Measurements from ENCODE around the gene RWDD3. TPM values are rescaled to one million over a fixed set of nuclear protein-coding genes. Genes with fewer than 3 reads are reported as not detected.

The RWDD3 gene
- polyA plus RNA-seq, 1 donor: 33.4 TPM

DNA sequence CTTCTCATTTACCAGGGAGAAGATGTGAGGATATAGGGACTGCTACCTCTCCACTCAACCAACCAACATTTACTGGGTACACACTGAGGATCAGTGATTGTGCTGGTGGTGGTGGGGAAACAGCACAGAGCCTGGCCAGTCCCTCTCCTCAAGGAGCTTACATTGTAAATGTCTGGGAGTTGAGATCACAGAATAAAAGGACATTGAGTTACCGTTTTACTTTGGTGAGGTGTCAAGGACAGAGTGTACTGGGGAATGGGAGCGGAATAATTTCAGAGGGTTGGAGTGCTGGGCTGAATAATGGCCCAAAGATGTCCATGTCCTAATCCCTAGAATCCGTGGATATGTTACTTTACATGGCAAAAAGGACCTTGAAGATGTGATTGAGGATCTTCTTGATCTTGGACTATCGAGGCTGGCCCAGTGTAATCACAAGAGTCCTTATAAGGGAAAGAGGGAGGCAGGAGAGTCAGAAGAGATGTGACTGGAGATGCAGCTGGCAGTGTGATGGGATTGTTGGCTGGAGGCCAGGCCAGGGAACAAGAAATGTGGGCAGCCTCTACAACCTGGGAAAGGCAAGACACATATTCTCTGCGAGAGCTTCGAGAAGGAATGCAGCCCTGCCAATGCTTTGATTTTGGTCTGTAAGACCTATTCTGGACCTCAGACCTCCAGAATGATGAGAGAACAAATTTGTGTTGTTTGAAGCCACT is 26.6 kb upstream of the RWDD3 start:
- Histone ChIP-seq H3K9me3 (ENCODE audit: control insufficient read depth, low read depth, low read length) (no peaks in the 10 kb centered on the region), H3K36me3 (ENCODE audit: control insufficient read depth, insufficient read depth, low read length) (no peaks in the 10 kb centered on the region), H3K4me1 (ENCODE audit: control insufficient read depth, insufficient read depth, low read length) (no peaks in the 10 kb centered on the region), H3K4me3 (ENCODE audit: low read length) (no peak overlapping the region), H3K27me3 (ENCODE audit: control insufficient read depth, insufficient read depth, low read length) (no peaks in the 10 kb centered on the region), H3K27ac (ENCODE audit: low read length) (no peak overlapping the region)
- 77% methylated on average over 3 of the region's 6 CpGs for WGBS (ENCODE audit: insufficient coverage, low lambda C conversion rate)
- DNase-seq: no peak

DNA sequence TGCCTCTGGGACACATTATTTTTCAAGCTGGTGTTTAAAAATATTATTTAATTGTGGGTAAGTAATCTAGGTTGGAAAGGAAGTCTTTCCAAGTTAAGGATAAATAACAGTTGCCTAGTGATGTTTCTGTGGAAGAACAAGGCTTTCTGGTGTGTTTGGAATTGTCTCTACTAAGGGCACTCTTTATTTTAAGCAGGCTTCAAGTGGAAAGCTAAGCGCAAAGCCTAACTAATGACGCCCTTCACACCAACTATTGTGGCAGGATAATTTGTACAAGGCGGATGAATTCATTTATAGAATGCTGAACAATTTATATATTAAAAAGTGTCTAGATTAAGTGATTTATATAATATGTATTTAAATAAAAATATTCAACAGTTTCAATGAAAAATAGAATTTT is 25.1 kb upstream of the RWDD3 start:
- Histone ChIP-seq H3K9me3 (ENCODE audit: control insufficient read depth, low read depth, low read length) (no peaks in the 10 kb centered on the region), H3K27me3 (ENCODE audit: control insufficient read depth, insufficient read depth, low read length) (no peaks in the 10 kb centered on the region), H3K27ac (ENCODE audit: low read length) (no peak overlapping the region), H3K4me3 (ENCODE audit: low read length) (no peak overlapping the region), H3K4me1 (ENCODE audit: control insufficient read depth, insufficient read depth, low read length) (no peaks in the 10 kb centered on the region), H3K36me3 (ENCODE audit: control insufficient read depth, insufficient read depth, low read length) (no peaks in the 10 kb centered on the region)
- no CpG with 5 or more reads among the region's 3 CpGs for WGBS (ENCODE audit: insufficient coverage, low lambda C conversion rate)
- no peak for DNase-seq

DNA sequence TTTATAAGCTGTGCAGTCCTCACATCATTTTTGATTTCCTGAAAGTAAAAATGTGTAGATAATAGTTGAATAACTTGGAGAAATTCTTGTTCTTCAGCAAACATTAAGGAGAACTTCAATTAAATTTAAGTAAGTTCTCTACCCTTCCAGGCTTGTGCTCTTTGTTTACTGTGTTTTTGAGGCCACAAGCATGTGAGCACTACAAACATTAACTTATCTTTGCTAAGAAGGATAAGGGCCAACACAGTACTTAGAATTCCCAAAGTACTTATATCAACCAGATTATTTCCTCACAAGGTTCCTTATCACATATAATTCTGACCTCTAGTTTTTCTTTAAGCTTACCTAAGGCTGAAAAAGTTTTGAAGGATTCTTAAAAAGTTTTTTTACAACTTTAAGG is 24.7 kb upstream of the RWDD3 start:
- Histone ChIP-seq H3K27me3 (ENCODE audit: control insufficient read depth, insufficient read depth, low read length) (no peaks in the 10 kb centered on the region), H3K9me3 (ENCODE audit: control insufficient read depth, low read depth, low read length) (no peaks in the 10 kb centered on the region), H3K4me3 (ENCODE audit: low read length) (no peak overlapping the region), H3K27ac (ENCODE audit: low read length) (no peak overlapping the region), H3K36me3 (ENCODE audit: control insufficient read depth, insufficient read depth, low read length) (no peaks in the 10 kb centered on the region), H3K4me1 (ENCODE audit: control insufficient read depth, insufficient read depth, low read length) (no peaks in the 10 kb centered on the region)
- DNase-seq: no peak

DNA sequence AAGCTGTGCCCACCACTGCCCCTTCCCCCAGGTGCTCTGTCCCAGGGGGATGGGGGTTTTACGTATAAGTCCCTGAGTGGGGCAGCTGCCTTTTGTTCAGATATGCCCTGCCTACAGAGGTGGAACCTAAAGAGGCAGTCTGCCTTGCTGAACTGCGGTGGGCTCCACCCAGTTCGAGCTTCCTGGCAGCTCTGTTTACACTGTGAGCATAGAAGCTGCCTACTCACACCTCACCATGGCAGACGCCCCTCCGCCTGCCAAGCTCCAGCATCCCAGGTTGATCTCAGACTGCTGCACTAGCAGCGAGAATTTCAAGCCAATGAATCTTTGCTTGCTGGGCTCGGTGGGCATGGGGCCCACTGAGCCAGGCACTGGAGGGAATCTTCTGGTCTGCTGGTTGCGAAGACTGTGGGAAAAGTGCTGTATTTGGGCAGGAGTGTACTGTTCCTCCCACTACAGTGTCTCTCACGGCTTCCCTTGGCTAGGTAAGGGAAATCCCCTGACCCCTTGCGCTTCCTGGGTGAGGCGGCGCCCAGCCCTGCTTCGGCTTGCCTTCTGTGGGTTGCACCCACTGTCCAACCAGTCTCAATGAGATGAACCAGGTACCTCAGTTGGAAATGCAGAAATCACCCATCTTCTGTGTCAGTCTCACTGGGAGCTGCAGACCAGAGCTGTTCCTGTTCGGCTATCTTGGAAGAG is 17.6 kb upstream of the RWDD3 start:
- H3K4me3 ChIP-seq (ENCODE audit: low read length): no peak overlapping the region
- H3K4me1 ChIP-seq (ENCODE audit: control insufficient read depth, insufficient read depth, low read length): no peaks in the 10 kb centered on the region
- H3K27ac ChIP-seq (ENCODE audit: low read length): no peak overlapping the region
- DNase-seq: no peak
- no peaks in the 10 kb centered on the region for H3K27me3 ChIP-seq (ENCODE audit: control insufficient read depth, insufficient read depth, low read length)
- WGBS (ENCODE audit: insufficient coverage, low lambda C conversion rate): no CpG with 5 or more reads among the region's 14 CpGs
- no peaks in the 10 kb centered on the region for H3K9me3 ChIP-seq (ENCODE audit: control insufficient read depth, low read depth, low read length)
- no peaks in the 10 kb centered on the region for H3K36me3 ChIP-seq (ENCODE audit: control insufficient read depth, insufficient read depth, low read length)

DNA sequence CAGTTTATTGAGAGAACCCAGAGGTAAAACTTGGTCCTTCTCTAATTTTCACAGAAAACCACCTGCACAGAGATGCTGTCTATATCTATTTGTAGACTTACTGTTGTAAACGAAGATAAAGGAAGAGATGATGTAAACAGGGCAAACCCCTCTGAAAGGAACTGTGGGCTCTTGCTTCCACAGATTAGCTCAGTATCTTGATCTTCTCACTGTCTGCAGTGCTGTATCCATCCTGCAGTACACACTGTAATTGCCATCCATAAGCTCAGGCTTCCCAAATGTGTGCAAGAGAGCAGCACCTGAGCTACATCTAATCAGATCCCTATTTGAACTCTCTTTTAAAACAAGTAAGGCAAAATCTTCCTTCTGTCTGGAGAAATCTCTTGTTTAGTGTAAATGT is 16.6 kb upstream of the RWDD3 start:
- H3K27me3 ChIP-seq (ENCODE audit: control insufficient read depth, insufficient read depth, low read length): no peaks in the 10 kb centered on the region
- H3K9me3 ChIP-seq (ENCODE audit: control insufficient read depth, low read depth, low read length): no peaks in the 10 kb centered on the region
- H3K4me3 ChIP-seq (ENCODE audit: low read length): no peak overlapping the region
- no CpG with 5 or more reads among the region's 1 CpG for WGBS (ENCODE audit: insufficient coverage, low lambda C conversion rate)
- H3K4me1 ChIP-seq (ENCODE audit: control insufficient read depth, insufficient read depth, low read length): no peaks in the 10 kb centered on the region
- H3K27ac ChIP-seq (ENCODE audit: low read length): no peak overlapping the region
- no peaks in the 10 kb centered on the region for H3K36me3 ChIP-seq (ENCODE audit: control insufficient read depth, insufficient read depth, low read length)
- DNase-seq: no peak

DNA sequence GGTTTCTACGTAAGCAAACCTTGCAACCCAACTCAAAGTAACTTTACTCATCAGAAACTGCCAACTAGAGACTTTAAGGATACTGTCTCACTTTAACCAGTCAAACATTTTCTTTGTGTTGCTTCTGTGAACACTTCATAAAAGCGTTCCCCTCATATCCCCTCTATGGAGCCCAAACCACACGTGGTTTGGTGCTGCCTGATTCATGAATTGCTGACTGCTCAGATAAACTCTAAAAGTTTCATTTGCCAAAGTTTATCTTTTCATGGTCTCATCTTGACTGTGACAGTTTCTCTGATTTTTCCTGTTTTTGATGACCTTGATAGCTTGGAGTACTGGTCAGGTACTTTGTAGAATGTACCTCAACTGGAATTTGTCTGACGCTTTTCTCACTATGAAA is 14.6 kb upstream of the RWDD3 start:
- no peaks in the 10 kb centered on the region for H3K9me3 ChIP-seq (ENCODE audit: control insufficient read depth, low read depth, low read length)
- no peak overlapping the region for H3K4me3 ChIP-seq (ENCODE audit: low read length)
- H3K27me3 ChIP-seq (ENCODE audit: control insufficient read depth, insufficient read depth, low read length): no peaks in the 10 kb centered on the region
- H3K36me3 ChIP-seq (ENCODE audit: control insufficient read depth, insufficient read depth, low read length): no peaks in the 10 kb centered on the region
- no peak overlapping the region for H3K27ac ChIP-seq (ENCODE audit: low read length)
- DNase-seq: no peak
- peaks cover 2% of the 10 kb centered on the region for H3K4me1 ChIP-seq (ENCODE audit: control insufficient read depth, insufficient read depth, low read length)
- WGBS (ENCODE audit: insufficient coverage, low lambda C conversion rate): 94% methylated on average over 2 of the region's 4 CpGs

DNA sequence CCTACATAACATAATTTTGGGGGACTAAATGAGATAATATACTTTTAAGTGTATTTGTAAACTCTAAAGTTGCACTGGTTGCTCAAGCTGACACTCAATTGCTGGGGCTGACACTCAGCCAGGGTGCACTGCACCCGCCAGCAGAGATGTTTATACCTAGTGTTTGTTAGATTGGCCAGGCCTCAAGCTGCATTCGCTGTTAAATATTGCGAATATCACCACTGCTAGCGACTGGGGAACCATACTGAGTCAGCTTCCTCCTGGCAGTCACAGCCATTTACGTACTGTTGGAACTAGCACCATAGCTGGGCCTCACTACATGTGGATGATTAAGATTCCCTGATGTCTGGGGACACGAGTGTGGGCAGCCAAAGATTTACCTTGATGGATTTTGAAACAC is 12.7 kb upstream of the RWDD3 start:
- no peak for DNase-seq
- no CpG with 5 or more reads among the region's 6 CpGs for WGBS (ENCODE audit: insufficient coverage, low lambda C conversion rate)
- no peaks in the 10 kb centered on the region for H3K9me3 ChIP-seq (ENCODE audit: control insufficient read depth, low read depth, low read length)
- H3K27me3 ChIP-seq (ENCODE audit: control insufficient read depth, insufficient read depth, low read length): no peaks in the 10 kb centered on the region
- peaks cover 2% of the 10 kb centered on the region for H3K4me1 ChIP-seq (ENCODE audit: control insufficient read depth, insufficient read depth, low read length)
- H3K27ac ChIP-seq (ENCODE audit: low read length): no peak overlapping the region
- no peaks in the 10 kb centered on the region for H3K36me3 ChIP-seq (ENCODE audit: control insufficient read depth, insufficient read depth, low read length)
- H3K4me3 ChIP-seq (ENCODE audit: low read length): no peak overlapping the region

DNA sequence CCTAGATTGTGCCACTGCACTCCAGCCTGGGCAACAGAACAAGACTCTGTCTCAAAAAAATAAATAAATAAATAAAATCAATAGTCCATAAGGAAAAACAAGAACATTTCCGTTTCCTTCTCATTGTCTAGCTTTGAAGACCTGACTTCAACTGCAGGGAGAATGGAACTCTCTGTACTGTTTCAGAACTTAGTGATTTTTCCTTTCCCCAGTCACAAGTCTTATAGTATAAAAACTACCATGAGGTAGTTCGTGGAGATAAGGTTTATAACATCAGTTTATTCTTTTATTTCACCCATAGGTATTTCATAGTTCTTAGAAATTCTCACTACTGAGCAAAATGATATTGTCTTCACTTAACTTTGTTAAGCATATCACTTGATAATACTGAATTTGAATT is 11.4 kb upstream of the RWDD3 start:
- H3K36me3 ChIP-seq (ENCODE audit: control insufficient read depth, insufficient read depth, low read length): no peaks in the 10 kb centered on the region
- H3K9me3 ChIP-seq (ENCODE audit: control insufficient read depth, low read depth, low read length): no peaks in the 10 kb centered on the region
- no peak overlapping the region for H3K27ac ChIP-seq (ENCODE audit: low read length)
- peaks cover 2% of the 10 kb centered on the region for H3K4me1 ChIP-seq (ENCODE audit: control insufficient read depth, insufficient read depth, low read length)
- no peak overlapping the region for H3K4me3 ChIP-seq (ENCODE audit: low read length)
- H3K27me3 ChIP-seq (ENCODE audit: control insufficient read depth, insufficient read depth, low read length): no peaks in the 10 kb centered on the region
- WGBS (ENCODE audit: insufficient coverage, low lambda C conversion rate): no CpG with 5 or more reads among the region's 2 CpGs
- DNase-seq: no peak

DNA sequence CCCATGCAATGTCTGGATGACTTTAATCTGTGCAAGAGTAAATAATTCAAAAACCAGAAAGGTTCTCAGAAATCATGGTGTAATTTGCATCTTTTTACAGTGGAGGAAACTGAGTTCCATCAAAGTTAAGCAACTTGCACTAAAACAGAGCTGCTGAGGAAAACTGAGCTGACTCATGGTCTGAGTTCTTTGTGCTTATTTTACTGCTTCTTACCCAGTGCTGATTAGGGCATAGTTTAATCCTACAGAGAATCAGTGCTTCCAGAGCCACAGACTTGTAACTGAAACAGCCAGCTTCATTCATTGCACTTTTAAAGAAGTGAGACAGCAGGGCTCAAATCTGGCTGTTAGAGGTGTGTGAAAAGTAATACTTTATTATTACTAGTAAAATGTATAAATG is 10.9 kb upstream of the RWDD3 start:
- Histone ChIP-seq H3K27ac (ENCODE audit: low read length) (no peak overlapping the region), H3K4me1 (ENCODE audit: control insufficient read depth, insufficient read depth, low read length) (peaks cover 2% of the 10 kb centered on the region), H3K4me3 (ENCODE audit: low read length) (no peak overlapping the region), H3K9me3 (ENCODE audit: control insufficient read depth, low read depth, low read length) (no peaks in the 10 kb centered on the region), H3K36me3 (ENCODE audit: control insufficient read depth, insufficient read depth, low read length) (no peaks in the 10 kb centered on the region), H3K27me3 (ENCODE audit: control insufficient read depth, insufficient read depth, low read length) (no peaks in the 10 kb centered on the region)
- DNase-seq: peak; percentile 26 to 48

DNA sequence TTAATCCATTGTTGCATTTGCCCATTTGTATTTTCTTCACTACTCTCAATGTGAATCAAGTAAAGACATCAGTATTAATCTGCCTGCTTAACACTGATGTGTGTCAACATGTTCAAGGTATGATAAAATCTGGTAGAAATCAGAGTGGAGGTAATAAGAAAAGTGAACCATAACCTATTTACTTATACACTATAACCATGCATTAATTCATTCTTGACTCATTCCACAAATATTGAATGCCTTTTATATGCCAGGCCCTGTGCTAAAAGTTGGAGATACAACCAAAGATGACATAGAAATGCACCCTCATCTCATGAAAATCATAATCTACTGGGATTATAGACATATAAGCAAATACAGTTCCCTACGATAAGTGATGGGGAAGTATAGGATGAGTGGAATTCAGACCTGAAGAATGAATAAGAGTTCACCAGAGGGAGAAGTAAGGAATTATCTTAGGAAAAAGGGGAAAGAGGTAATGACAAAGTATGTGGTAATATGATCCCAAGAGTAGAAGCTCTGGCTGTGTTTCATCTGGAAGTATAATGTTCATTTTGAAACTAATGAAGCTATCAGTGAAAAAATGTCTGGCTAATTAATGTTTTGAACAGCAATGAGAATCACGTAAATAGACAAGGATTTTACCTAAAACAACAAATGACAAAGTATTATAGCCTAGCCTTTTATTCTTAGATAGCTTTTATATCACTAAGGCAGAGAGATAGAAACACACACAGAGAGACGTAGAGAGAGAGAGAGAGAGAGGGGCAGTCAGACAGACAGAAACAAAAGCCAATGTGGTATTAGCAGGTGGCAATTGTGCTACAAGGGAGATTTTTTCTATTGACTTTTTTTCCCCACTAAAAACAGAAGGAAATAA is 7.0 kb upstream of the RWDD3 start:
- H3K4me3 ChIP-seq (ENCODE audit: low read length): no peak overlapping the region
- no peaks in the 10 kb centered on the region for H3K36me3 ChIP-seq (ENCODE audit: control insufficient read depth, insufficient read depth, low read length)
- 100% methylated on average over 1 of the region's 3 CpGs for WGBS (ENCODE audit: insufficient coverage, low lambda C conversion rate)
- H3K27me3 ChIP-seq (ENCODE audit: control insufficient read depth, insufficient read depth, low read length): no peaks in the 10 kb centered on the region
- no peak for DNase-seq
- H3K4me1 ChIP-seq (ENCODE audit: control insufficient read depth, insufficient read depth, low read length): peaks cover 2% of the 10 kb centered on the region
- H3K9me3 ChIP-seq (ENCODE audit: control insufficient read depth, low read depth, low read length): no peaks in the 10 kb centered on the region
- H3K27ac ChIP-seq (ENCODE audit: low read length): no peak overlapping the region
